ENCODE results near the gene MKRN2.

MKRN2 gene

GRCh38 chr3:12633108-12633507 is 76.2 kb downstream of the MKRN2 start:
- no peak for TF ChIP-seq TEAD4 (IDR thresholded peaks at IDR 0.05)
- no peak for TF ChIP-seq MAX (IDR thresholded peaks at IDR 0.05)
- TF ChIP-seq, protein P1, sequence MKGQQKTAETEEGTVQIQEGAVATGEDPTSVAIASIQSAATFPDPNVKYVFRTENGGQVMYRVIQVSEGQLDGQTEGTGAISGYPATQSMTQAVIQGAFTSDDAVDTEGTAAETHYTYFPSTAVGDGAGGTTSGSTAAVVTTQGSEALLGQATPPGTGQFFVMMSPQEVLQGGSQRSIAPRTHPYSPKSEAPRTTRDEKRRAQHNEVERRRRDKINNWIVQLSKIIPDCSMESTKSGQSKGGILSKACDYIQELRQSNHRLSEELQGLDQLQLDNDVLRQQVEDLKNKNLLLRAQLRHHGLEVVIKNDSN (IDR thresholded peaks at IDR 0.05), result no peak

Measured in Ishikawa (cell line).